Ishikawa (cell line): ENCODE measurements around the gene SLC7A6.

ENCODE experiments used
- CEBPB ChIP-seq: IDR thresholded peaks from 2 replicates; pipeline ENCODE4 v1.6.1; 2012
- CREB1 ChIP-seq: IDR thresholded peaks from 2 replicates; pipeline ENCODE4 v1.6.1; 2012; ENCODE audit warnings: low read depth
- EGR1 ChIP-seq: IDR thresholded peaks from 2 replicates; pipeline ENCODE4 v1.6.1; 2012
- EP300 ChIP-seq: IDR thresholded peaks from 2 replicates; pipeline ENCODE4 v1.6.1; 2012; ENCODE audit warnings: borderline replicate concordance
- FOXM1 ChIP-seq: IDR thresholded peaks from 2 replicates; pipeline ENCODE4 v1.6.1; 2012; ENCODE audit warnings: low read depth, borderline replicate concordance
- NFIC ChIP-seq: IDR thresholded peaks from 2 replicates; pipeline ENCODE4 v1.6.1; 2012
- RAD21 ChIP-seq: IDR thresholded peaks from 2 replicates; pipeline ENCODE4 v1.6.1; 2012; ENCODE audit warnings: low read depth
- REST ChIP-seq: IDR thresholded peaks from 2 replicates; pipeline ENCODE4 v1.6.1; 2012; ENCODE audit warnings: low read depth, mild to moderate bottlenecking
- TAF1 ChIP-seq: IDR thresholded peaks from 2 replicates; pipeline ENCODE4 v1.6.1; 2012; ENCODE audit warnings: low read depth, mild to moderate bottlenecking
- TCF12 ChIP-seq: IDR thresholded peaks from 2 replicates; pipeline ENCODE4 v1.6.1; 2012; ENCODE audit warnings: low read depth
- TEAD4 ChIP-seq: IDR thresholded peaks from 2 replicates; pipeline ENCODE4 v1.6.1; 2012
- USF1 ChIP-seq: IDR thresholded peaks from 2 replicates; pipeline ENCODE4 v1.6.1; 2012
- YY1 ChIP-seq: IDR thresholded peaks from 2 replicates; pipeline ENCODE4 v1.6.1; 2012; ENCODE audit warnings: low read depth
- ZBTB7A ChIP-seq: IDR thresholded peaks from 2 replicates; pipeline ENCODE4 v1.6.1; 2012; ENCODE audit warnings: low read depth
- TF ChIP-seq, protein P1 (sequence below): IDR thresholded peaks from 2 replicates; pipeline ENCODE4 v1.6.1; 2012

The SLC7A6 gene

GRCh38 chr16:68233085-68233834 is 31.1 kb upstream of the SLC7A6 start:
- no peak for TF ChIP-seq CREB1
- no peak for TF ChIP-seq REST
- TF ChIP-seq TCF12: no peak
- no peak for TF ChIP-seq FOXM1
- no peak for TF ChIP-seq ZBTB7A
- TF ChIP-seq NFIC: no peak

GRCh38 chr16:68233835-68234187 is 30.5 kb upstream of the SLC7A6 start:
- no peak for TF ChIP-seq CREB1
- TF ChIP-seq EGR1: no peak
- no peak for TF ChIP-seq FOXM1
- TF ChIP-seq ZBTB7A: no peak
- TF ChIP-seq EP300: no peak
- TF ChIP-seq, protein P1, sequence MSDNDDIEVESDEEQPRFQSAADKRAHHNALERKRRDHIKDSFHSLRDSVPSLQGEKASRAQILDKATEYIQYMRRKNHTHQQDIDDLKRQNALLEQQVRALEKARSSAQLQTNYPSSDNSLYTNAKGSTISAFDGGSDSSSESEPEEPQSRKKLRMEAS: no peak
- no peak for TF ChIP-seq NFIC
- no peak for TF ChIP-seq TCF12
- no peak for TF ChIP-seq TEAD4
- no peak for TF ChIP-seq TAF1
- no peak for TF ChIP-seq YY1

- peak; percentile 89 for TF ChIP-seq EP300
- peak; percentile 65 for TF ChIP-seq TEAD4
- no peak for TF ChIP-seq CEBPB
- no peak for TF ChIP-seq ZBTB7A
- TF ChIP-seq YY1: peak; percentile 69
- TF ChIP-seq REST: no peak
- no peak; the same call in 1 of the 2 replicates for TF ChIP-seq USF1
- peak; percentile 99 for TF ChIP-seq TCF12
- TF ChIP-seq, protein P1: peak; percentile 84
- TF ChIP-seq CREB1: peak; percentile 35; the same call in 1 of the 2 replicates
- peak; percentile 78; the same call in 1 of the 2 replicates for TF ChIP-seq FOXM1
- TF ChIP-seq NFIC: peak; percentile 99
- TF ChIP-seq TAF1: no peak; the same call in none of the 2 replicates
- peak; percentile 28 for TF ChIP-seq RAD21
- TF ChIP-seq EGR1: peak; percentile 62
Measured at GRCh38 chr16:68234188-68235107, 29.9 kb upstream of the SLC7A6 start.

- TF ChIP-seq YY1: no peak
- TF ChIP-seq, protein P1: peak; percentile 84
- peak; percentile 46; the same call in 1 of the 2 replicates for TF ChIP-seq EGR1
- no peak for TF ChIP-seq RAD21
- peak; percentile 17; the same call in 1 of the 2 replicates for TF ChIP-seq TCF12
- peak; percentile 28 for TF ChIP-seq ZBTB7A
- TF ChIP-seq EP300: no peak
- no peak for TF ChIP-seq CEBPB
Measured at GRCh38 chr16:68235108-68235886, 29.0 kb upstream of the SLC7A6 start.

DNA sequence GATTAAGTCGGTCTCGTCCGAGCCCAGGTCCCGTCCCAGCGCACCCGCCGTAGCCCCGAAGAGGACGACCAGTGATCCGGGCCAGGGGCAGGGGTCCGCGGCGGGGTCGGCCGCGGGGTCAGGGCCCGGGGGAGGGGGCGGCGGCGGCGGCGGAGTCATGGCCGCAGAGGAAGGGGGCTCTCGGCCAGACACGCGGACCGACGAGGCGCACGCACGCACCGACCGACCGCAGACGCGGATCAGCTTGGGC is 28.5 kb upstream of the SLC7A6 start, which contains the start of gene ESRP2:
Gene ESRP2, minus strand, starts transcription at position 241 of the 250 bp plus-strand sequence. Its CDS starts 82 bp downstream, at position 159.
- TF ChIP-seq TCF12: no peak
- peak; percentile 35; the same call in 1 of the 2 replicates for TF ChIP-seq ZBTB7A
